HepG2 (cell line): ENCODE data around the gene TMEM121. TPM values are rescaled to one million over a fixed set of nuclear protein-coding genes. Genes with fewer than 3 reads are reported as not detected.

Experiments
- ATRX ChIP-seq: sonication (generic); formaldehyde crosslinking; IDR thresholded peaks from 2 replicates; pipeline ENCODE4 v1.4.0; 2020; ENCODE audit warnings: missing genetic modification reagents, borderline replicate concordance
- CHCHD3 ChIP-seq: sonication (generic); formaldehyde crosslinking; IDR thresholded peaks from 2 replicates; pipeline ENCODE4 v1.8.0; 2022; ENCODE audit warnings: mild to moderate bottlenecking, missing genetic modification reagents, moderate library complexity
- ELF4 ChIP-seq: sonication (generic); formaldehyde crosslinking; IDR thresholded peaks from 2 replicates; pipeline ENCODE4 v1.5.0; 2020; ENCODE audit warnings: missing genetic modification reagents, mild to moderate bottlenecking, moderate library complexity, borderline replicate concordance
- GLI4 ChIP-seq: sonication (generic); formaldehyde crosslinking; IDR thresholded peaks from 2 replicates; pipeline ENCODE4 v1.5.1; 2020; ENCODE audit warnings: missing genetic modification reagents, mild to moderate bottlenecking, moderate library complexity, borderline replicate concordance
- NFE2L2 ChIP-seq: fragments of 150-350 bp; IDR thresholded peaks from 2 replicates; pipeline ENCODE4 v1.6.1; 2014; ENCODE audit warnings: low read length
- RAD51 ChIP-seq: fragments of 450-650 bp; IDR thresholded peaks from 2 replicates; pipeline ENCODE4 v1.6.1; 2016; ENCODE audit warnings: borderline replicate concordance
- THAP7 ChIP-seq: sonication (generic); formaldehyde crosslinking; IDR thresholded peaks from 2 replicates; pipeline ENCODE4 v1.8.1; 2023; ENCODE audit warnings: mild to moderate bottlenecking, missing genetic modification reagents
- ZFY ChIP-seq: sonication (generic); formaldehyde crosslinking; IDR thresholded peaks from 2 replicates; pipeline ENCODE4 v1.4.0; 2020; ENCODE audit warnings: missing genetic modification reagents
- ZNF326 ChIP-seq: sonication (generic); formaldehyde crosslinking; IDR thresholded peaks from 2 replicates; pipeline ENCODE4 v1.4.0; 2020; ENCODE audit warnings: missing genetic modification reagents, borderline replicate concordance
- ZNF335 ChIP-seq: sonication (generic); formaldehyde crosslinking; IDR thresholded peaks from 2 replicates; pipeline ENCODE4 v1.4.0; 2020; ENCODE audit warnings: missing genetic modification reagents
- ZNF33A ChIP-seq: sonication (generic); formaldehyde crosslinking; IDR thresholded peaks from 2 replicates; pipeline ENCODE4 v1.5.1; 2020; ENCODE audit warnings: missing genetic modification reagents, mild to moderate bottlenecking, moderate library complexity, borderline replicate concordance
- ZNF646 ChIP-seq: sonication (generic); formaldehyde crosslinking; IDR thresholded peaks from 2 replicates; pipeline ENCODE4 v1.9.0; 2021; ENCODE audit warnings: mild to moderate bottlenecking, missing genetic modification reagents
- ZNF678 ChIP-seq: sonication (generic); formaldehyde crosslinking; IDR thresholded peaks from 2 replicates; pipeline ENCODE4 v1.4.0; 2020; ENCODE audit warnings: mild to moderate bottlenecking, missing genetic modification reagents
- ZNF768 ChIP-seq: sonication (generic); formaldehyde crosslinking; IDR thresholded peaks from 2 replicates; pipeline ENCODE4 v1.4.0; 2020; ENCODE audit warnings: missing genetic modification reagents
- polyA plus RNA-seq, 8 experiments: library from polyadenylated mRNA; depleted of rRNA in 3 of 8; stranded (reverse) in 7 of 8; unstranded in 1 of 8; fragments of >200 nt; fragmentation: Illumina TruSeq in 4 of 8; extraction: Trizol in 4 of 8; gene quantifications; 2 replicates each; pipeline versions ENCODE4 v1.2.1 to v1.2.3, GENCODE V29; 2011 to 2016; ENCODE audit warnings: low read depth in 4 of 8, missing spikeins in 1 of 8, mixed read lengths in 1 of 8; ENCODE audit not compliant: insufficient read depth in 1 of 8
- total RNA-seq, 5 experiments: library from RNA; depleted of rRNA; stranded (reverse); fragments of >200 nt; fragmentation: Illumina TruSeq; extraction: Trizol; gene quantifications; 2 replicates each; pipeline ENCODE4 v1.2.3, GENCODE V29; 2016; ENCODE audit warnings: low read depth in 1 of 5
- TF ChIP-seq, protein P1 (sequence below): sonication (generic); formaldehyde crosslinking; IDR thresholded peaks from 2 replicates; pipeline ENCODE4 v1.5.0; 2020; ENCODE audit warnings: mild to moderate bottlenecking, missing genetic modification reagents, borderline replicate concordance
- TF ChIP-seq, protein P2 (sequence below): sonication (generic); formaldehyde crosslinking; IDR thresholded peaks from 2 replicates; pipeline ENCODE4 v1.5.1; 2020; ENCODE audit warnings: mild to moderate bottlenecking, missing genetic modification reagents, borderline replicate concordance
- TF ChIP-seq, protein P3 (sequence below): sonication (generic); formaldehyde crosslinking; IDR thresholded peaks from 2 replicates; pipeline ENCODE4 v1.5.0; 2020; ENCODE audit warnings: missing genetic modification reagents

The TMEM121 gene
- total and polyA plus RNA-seq, 2 of the 13 experiments (the other 11 are each of a cell fraction or from before 2014, with no cell fraction given) = 6.6 to 19.0 TPM

GRCh38 chr14:105487986-105488777 is 38.2 kb upstream of the TMEM121 start (continued):
- no peak for TF ChIP-seq NFE2L2
- 0 out of 2 replicates have a peak, but pooled peaks have one; percentile 33 for TF ChIP-seq CHCHD3
- TF ChIP-seq, protein P1, sequence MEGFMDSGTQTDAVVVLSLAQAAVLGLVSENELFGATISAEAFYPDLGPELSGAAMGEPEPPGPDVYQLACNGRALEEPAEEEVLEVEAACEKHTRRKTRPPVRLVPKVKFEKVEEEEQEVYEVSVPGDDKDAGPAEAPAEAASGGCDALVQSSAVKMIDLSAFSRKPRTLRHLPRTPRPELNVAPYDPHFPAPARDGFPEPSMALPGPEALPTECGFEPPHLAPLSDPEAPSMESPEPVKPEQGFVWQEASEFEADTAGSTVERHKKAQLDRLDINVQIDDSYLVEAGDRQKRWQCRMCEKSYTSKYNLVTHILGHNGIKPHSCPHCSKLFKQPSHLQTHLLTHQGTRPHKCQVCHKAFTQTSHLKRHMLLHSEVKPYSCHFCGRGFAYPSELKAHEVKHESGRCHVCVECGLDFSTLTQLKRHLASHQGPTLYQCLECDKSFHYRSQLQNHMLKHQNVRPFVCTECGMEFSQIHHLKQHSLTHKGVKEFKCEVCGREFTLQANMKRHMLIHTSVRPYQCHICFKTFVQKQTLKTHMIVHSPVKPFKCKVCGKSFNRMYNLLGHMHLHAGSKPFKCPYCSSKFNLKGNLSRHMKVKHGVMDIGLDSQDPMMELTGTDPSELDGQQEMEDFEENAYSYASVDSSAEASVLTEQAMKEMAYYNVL (CRISPR knock-in tag) = no peak
- TF ChIP-seq ZNF33A (CRISPR knock-in tag) = no peak
- TF ChIP-seq GLI4 = no peak
- TF ChIP-seq, protein P2, sequence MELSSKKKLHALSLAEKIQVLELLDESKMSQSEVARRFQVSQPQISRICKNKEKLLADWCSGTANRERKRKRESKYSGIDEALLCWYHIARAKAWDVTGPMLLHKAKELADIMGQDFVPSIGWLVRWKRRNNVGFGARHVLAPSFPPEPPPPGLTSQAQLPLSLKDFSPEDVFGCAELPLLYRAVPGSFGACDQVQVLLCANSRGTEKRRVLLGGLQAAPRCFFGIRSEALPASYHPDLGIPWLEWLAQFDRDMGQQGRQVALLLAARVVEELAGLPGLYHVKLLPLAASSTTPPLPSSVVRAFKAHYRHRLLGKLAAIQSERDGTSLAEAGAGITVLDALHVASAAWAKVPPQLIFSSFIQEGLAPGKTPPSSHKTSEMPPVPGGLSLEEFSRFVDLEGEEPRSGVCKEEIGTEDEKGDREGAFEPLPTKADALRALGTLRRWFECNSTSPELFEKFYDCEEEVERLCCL = no peak
- no peak for TF ChIP-seq THAP7 (CRISPR knock-in tag)
- TF ChIP-seq, protein P3, sequence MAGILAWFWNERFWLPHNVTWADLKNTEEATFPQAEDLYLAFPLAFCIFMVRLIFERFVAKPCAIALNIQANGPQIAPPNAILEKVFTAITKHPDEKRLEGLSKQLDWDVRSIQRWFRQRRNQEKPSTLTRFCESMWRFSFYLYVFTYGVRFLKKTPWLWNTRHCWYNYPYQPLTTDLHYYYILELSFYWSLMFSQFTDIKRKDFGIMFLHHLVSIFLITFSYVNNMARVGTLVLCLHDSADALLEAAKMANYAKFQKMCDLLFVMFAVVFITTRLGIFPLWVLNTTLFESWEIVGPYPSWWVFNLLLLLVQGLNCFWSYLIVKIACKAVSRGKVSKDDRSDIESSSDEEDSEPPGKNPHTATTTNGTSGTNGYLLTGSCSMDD = no peak
- peak; percentile 89 for TF ChIP-seq ZNF768 (CRISPR knock-in tag)
- no peak for TF ChIP-seq ZFY (CRISPR knock-in tag)
- TF ChIP-seq RAD51 = no peak
- peak; percentile 73; the same call in 1 of the 2 replicates for TF ChIP-seq ZNF326
- no peak for TF ChIP-seq ELF4 (CRISPR knock-in tag)
- TF ChIP-seq ATRX (CRISPR knock-in tag) = no peak
- no peak for TF ChIP-seq ZNF335 (CRISPR knock-in tag)
- TF ChIP-seq ZNF646 = no peak
- TF ChIP-seq ZNF678 = no peak
